HL-60 (cell line): ENCODE data around the gene TM6SF1.

Experiments used
- DNase-seq, 2 experiments: peaks; one replicate each; pipeline ENCODE4 v3.0.0-alpha.2; 2010 to 2020; ENCODE audit warnings: low read depth in 1 of 2, low spot score in 1 of 2
- H3K27ac ChIP-seq: fragments of 250-450 bp; sonication (Bioruptor Pico); replicated peaks from 2 replicates; pipeline ENCODE4 v1.5.1; 2020; ENCODE audit warnings: mild to moderate bottlenecking, moderate library complexity
- H3K27me3 ChIP-seq: fragments of 250-450 bp; sonication (Bioruptor Pico); 2 replicates; pipeline ENCODE4 v1.5.1; 2021; ENCODE audit warnings: mild to moderate bottlenecking, moderate library complexity; ENCODE audit not compliant: insufficient read depth, poor library complexity, severe bottlenecking
- H3K4me3 ChIP-seq: replicated peaks from 2 replicates; pipeline ENCODE4 v1.5.1; 2011; ENCODE audit warnings: mild to moderate bottlenecking, control low read depth, low read length; ENCODE audit not compliant: insufficient read depth
- CTCF ChIP-seq: IDR thresholded peaks from one replicate; pipeline ENCODE4 v1.5.1; 2011; ENCODE audit warnings: low read length, control low read depth, inconsistent platforms; ENCODE audit not compliant: insufficient read depth
- GABPA ChIP-seq: IDR thresholded peaks from 2 replicates; pipeline ENCODE4 v1.6.1; 2012; ENCODE audit warnings: low read depth
- POLR2AphosphoS5 ChIP-seq: IDR thresholded peaks from 2 replicates; pipeline ENCODE4 v1.6.1; 2012; ENCODE audit warnings: low read depth
- SPI1 ChIP-seq: IDR thresholded peaks from 2 replicates; pipeline ENCODE4 v1.6.1; 2012; ENCODE audit warnings: low read depth, mild to moderate bottlenecking, borderline replicate concordance
- TF ChIP-seq, protein P1 (sequence below): IDR thresholded peaks from 2 replicates; pipeline ENCODE4 v1.6.1; 2012; ENCODE audit warnings: low read depth; ENCODE audit not compliant: insufficient replicate concordance

TM6SF1 gene

GRCh38 chr15:83092309-83092976 is 15.0 kb upstream of the TM6SF1 start:
- TF ChIP-seq POLR2AphosphoS5 (no peak; the same call in 1 of the 2 replicates), CTCF (no peak), SPI1 (peak; percentile 67; the same call in 1 of the 2 replicates)
- Histone ChIP-seq H3K27me3 (no peaks in the 10 kb centered on the region), H3K27ac (no peak overlapping the region), H3K4me3 (no peak overlapping the region)
- peak; percentile 28 to 64 for DNase-seq

DNA sequence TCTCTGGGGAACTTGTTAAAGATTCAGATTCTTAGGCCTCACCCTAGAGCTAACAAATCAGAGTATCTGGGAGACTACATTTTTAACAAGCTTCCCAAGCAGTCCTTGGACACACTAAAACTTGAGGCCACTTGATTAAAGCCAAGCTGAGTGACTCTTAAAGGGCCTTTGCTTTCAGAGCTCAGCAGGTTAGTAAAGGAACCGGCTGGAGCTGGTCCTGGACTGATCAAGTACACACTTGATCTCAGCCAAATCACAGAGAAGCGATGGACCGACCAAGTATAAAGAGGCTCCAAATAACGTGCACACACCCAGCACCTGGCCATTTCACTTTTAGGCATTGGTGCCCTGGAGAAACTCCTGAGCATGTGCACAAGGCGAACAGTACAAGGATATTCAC is 12.9 kb upstream of the TM6SF1 start:
- DNase-seq = no peak
- Histone ChIP-seq H3K4me3 (no peak overlapping the region), H3K27ac (no peak overlapping the region), H3K27me3 (no peaks in the 10 kb centered on the region)
- TF ChIP-seq SPI1 = no peak
- no peak for TF ChIP-seq CTCF
- TF ChIP-seq, protein P1, sequence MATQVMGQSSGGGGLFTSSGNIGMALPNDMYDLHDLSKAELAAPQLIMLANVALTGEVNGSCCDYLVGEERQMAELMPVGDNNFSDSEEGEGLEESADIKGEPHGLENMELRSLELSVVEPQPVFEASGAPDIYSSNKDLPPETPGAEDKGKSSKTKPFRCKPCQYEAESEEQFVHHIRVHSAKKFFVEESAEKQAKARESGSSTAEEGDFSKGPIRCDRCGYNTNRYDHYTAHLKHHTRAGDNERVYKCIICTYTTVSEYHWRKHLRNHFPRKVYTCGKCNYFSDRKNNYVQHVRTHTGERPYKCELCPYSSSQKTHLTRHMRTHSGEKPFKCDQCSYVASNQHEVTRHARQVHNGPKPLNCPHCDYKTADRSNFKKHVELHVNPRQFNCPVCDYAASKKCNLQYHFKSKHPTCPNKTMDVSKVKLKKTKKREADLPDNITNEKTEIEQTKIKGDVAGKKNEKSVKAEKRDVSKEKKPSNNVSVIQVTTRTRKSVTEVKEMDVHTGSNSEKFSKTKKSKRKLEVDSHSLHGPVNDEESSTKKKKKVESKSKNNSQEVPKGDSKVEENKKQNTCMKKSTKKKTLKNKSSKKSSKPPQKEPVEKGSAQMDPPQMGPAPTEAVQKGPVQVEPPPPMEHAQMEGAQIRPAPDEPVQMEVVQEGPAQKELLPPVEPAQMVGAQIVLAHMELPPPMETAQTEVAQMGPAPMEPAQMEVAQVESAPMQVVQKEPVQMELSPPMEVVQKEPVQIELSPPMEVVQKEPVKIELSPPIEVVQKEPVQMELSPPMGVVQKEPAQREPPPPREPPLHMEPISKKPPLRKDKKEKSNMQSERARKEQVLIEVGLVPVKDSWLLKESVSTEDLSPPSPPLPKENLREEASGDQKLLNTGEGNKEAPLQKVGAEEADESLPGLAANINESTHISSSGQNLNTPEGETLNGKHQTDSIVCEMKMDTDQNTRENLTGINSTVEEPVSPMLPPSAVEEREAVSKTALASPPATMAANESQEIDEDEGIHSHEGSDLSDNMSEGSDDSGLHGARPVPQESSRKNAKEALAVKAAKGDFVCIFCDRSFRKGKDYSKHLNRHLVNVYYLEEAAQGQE = no peak
- no peak for TF ChIP-seq GABPA

- no peak overlapping the region for H3K27ac ChIP-seq
- no peak for DNase-seq
- TF ChIP-seq POLR2AphosphoS5 = no peak
- TF ChIP-seq, protein P1 = no peak
- TF ChIP-seq SPI1 = no peak
- H3K27me3 ChIP-seq = no peaks in the 10 kb centered on the region
- no peak overlapping the region for H3K4me3 ChIP-seq
Observed at GRCh38 chr15:83098079-83098478, 9.4 kb upstream of the TM6SF1 start.

DNA sequence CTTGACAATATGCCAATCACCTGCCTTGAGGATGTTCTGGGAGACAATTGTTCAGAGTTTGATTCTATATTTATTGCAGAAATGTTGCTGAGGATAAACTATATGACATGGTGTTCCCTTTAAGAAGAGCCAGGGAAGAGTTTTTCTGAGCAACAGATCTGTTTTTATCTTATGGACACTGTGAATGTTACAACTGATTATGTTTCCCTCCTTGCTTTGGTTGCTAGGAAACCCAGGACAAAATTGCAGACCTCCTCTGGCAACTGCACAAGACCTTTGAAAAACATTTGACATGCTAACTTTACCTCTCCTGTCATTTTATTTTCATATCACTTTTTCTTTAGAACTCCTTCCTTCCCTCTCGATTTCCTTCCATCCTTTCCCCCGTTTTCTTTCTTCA is 8.2 kb upstream of the TM6SF1 start:
- TF ChIP-seq, protein P1 = no peak
- TF ChIP-seq GABPA (no peak), POLR2AphosphoS5 (no peak)
- H3K27ac ChIP-seq = no peak overlapping the region
- no peak overlapping the region for H3K4me3 ChIP-seq
- no peak for DNase-seq
- H3K27me3 ChIP-seq = no peaks in the 10 kb centered on the region
